Choroid plexus epithelial cell (primary cell): ENCODE data around the gene PTPRK.

Experiments used
- DNase-seq: peaks from one replicate; pipeline ENCODE4 v3.0.0-alpha.2; 2010; ENCODE audit warnings: low read depth
- H3K4me3 ChIP-seq: 2 replicates; pipeline ENCODE4 v1.5.1; 2011; ENCODE audit warnings: low read depth, mild to moderate bottlenecking, control low read depth, low read length, moderate library complexity
- CTCF ChIP-seq: conservative IDR thresholded peaks from 2 replicates; pipeline ENCODE4 v1.5.1; 2011; ENCODE audit warnings: low read depth, mild to moderate bottlenecking, control low read depth, inconsistent platforms, low read length, moderate library complexity

Gene PTPRK

DNA sequence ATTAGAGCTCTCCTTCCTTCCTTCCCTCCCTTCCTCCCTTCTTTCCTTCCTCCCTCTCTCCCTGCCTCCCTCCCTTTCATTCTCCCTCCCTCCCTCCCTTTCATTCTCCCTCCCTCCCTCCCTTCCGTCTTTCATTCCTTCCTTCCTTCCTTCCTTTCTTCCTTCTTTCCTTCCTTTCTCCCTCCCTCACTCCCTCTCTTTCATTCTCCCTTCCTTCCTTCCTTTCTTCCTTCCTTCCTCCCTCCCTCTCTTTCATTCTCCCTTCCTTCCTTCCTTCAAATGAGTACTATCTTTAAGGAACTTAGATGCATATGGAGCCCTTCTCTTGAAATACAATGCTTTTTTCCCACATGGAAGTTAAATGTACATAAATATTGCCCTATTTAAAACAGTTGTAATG lies 20.9 kb upstream of the PTPRK start:
- no peak for DNase-seq
- no peak for TF ChIP-seq CTCF
- no peak overlapping the region for H3K4me3 ChIP-seq

- no peak for DNase-seq
- no peak overlapping the region for H3K4me3 ChIP-seq
- TF ChIP-seq CTCF, result no peak
These were observed 18.4 kb upstream of the PTPRK start for GRCh38 chr6:128538763-128539162.

- DNase-seq, result no peak
- H3K4me3 ChIP-seq, result no peak overlapping the region
- TF ChIP-seq CTCF, result no peak
These were observed 12.4 kb upstream of the PTPRK start for GRCh38 chr6:128532827-128533226.

DNA sequence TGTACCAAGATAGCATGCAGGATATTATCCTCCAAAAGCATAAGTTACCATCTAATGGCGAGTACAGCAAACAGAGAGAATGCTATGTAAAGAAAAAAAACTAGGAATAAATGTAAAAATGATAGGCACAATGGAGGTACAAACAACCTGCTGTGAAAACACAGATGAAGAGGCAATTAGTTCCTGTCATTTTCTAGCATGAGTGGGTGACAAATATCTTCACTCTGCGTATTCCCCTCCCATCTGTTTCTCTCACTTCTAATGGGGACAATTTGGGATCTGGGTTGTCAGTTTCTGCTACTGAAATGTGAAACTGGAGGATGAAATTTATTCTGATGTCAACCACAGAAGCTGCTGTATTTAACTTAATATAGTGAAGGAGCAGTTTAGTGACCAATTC lies 11.7 kb upstream of the PTPRK start:
- no peak for TF ChIP-seq CTCF

GRCh38 chr6:128531696-128532095 lies 11.3 kb upstream of the PTPRK start:
- TF ChIP-seq CTCF, result no peak
- DNase-seq, result no peak

More for the DNA sequence above, 11.7 kb upstream of the PTPRK start:
- DNase-seq, result no peak
- H3K4me3 ChIP-seq, result no peak overlapping the region

GRCh38 chr6:128528241-128528640 lies 7.8 kb upstream of the PTPRK start:
- no peak overlapping the region for H3K4me3 ChIP-seq
- TF ChIP-seq CTCF, result no peak
- DNase-seq, result no peak

More at GRCh38 chr6:128531696-128532095, 11.3 kb upstream of the PTPRK start:
- no peak overlapping the region for H3K4me3 ChIP-seq

DNA sequence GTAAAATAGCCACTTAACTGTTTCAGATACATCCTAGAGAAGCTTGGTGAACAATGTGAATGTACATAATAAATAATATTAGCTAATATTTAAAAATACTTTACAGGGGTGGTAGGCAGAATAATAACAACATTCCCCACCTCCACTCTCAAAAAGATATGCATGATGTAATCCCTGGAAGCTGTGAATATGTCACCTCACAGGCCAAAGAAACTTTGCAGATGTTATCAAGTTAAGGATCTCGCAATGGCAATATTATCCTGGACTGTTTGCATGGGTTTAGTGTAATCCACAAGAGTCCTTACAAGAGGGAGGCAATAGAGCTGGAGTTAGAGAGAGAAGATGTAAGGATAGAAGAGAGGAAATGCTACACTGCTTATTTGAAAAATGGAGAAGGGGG lies 7.0 kb upstream of the PTPRK start:
- TF ChIP-seq CTCF, result no peak
- H3K4me3 ChIP-seq, result no peak overlapping the region
- no peak for DNase-seq
